Osteoblast (primary cell): Measurements from ENCODE around the gene COL23A1. TPM values are rescaled to one million over a fixed set of nuclear protein-coding genes. Genes with fewer than 3 reads are reported as not detected.
"Not testable (repeated sequence)": the region's sequence is repeated elsewhere in the genome, so short reads cannot be mapped to it uniquely, and the experiment has no call there.

Source experiments
- DNase-seq: peaks from one replicate; pipeline ENCODE4 v3.0.0; 2011; ENCODE audit warnings: low spot score, mixed read lengths; ENCODE audit not compliant: insufficient read length; ENCODE audit errors: missing footprints
- H2AFZ ChIP-seq: 2 replicates; pipeline ENCODE4 v1.6.0; 2011; ENCODE audit warnings: mild to moderate bottlenecking, low read length
- H3K27ac ChIP-seq: 2 replicates; pipeline ENCODE4 v1.5.1; 2011; ENCODE audit warnings: mild to moderate bottlenecking, low read depth, low read length, moderate library complexity
- H3K27me3 ChIP-seq: 2 replicates; pipeline ENCODE4 v1.6.0; 2012; ENCODE audit warnings: mild to moderate bottlenecking, control low read depth, inconsistent platforms, low read length, moderate library complexity; ENCODE audit not compliant: insufficient read depth
- H3K36me3 ChIP-seq: 2 replicates; pipeline ENCODE4 v1.5.1; 2011; ENCODE audit warnings: mild to moderate bottlenecking, low read length, control low read depth, moderate library complexity; ENCODE audit not compliant: insufficient read depth
- H3K4me1 ChIP-seq: 2 replicates; pipeline ENCODE4 v1.5.1; 2011; ENCODE audit warnings: mild to moderate bottlenecking, low read length, control low read depth, moderate library complexity; ENCODE audit not compliant: insufficient read depth
- H3K4me2 ChIP-seq: 2 replicates; pipeline ENCODE4 v1.6.0; 2011; ENCODE audit warnings: mild to moderate bottlenecking, low read length; ENCODE audit not compliant: insufficient read depth
- H3K4me3 ChIP-seq: fragments of 200-600 bp; sonication (generic); 3 replicates; pipeline ENCODE4 v1.5.1; 2012; ENCODE audit warnings: mild to moderate bottlenecking, low read length, inconsistent platforms; ENCODE audit not compliant: insufficient read depth
- H3K79me2 ChIP-seq: 2 replicates; pipeline ENCODE4 v1.6.0; 2012; ENCODE audit warnings: mild to moderate bottlenecking, low read length, control low read depth, inconsistent platforms; ENCODE audit not compliant: insufficient read depth
- H3K9me3 ChIP-seq: 2 replicates; pipeline ENCODE4 v1.5.1; 2011; ENCODE audit warnings: low read depth, low read length, control low read depth
- H4K20me1 ChIP-seq: 2 replicates; pipeline ENCODE4 v1.6.0; 2012; ENCODE audit warnings: mild to moderate bottlenecking, low read length, control low read depth; ENCODE audit not compliant: insufficient read depth
- total RNA-seq: library from RNA; depleted of rRNA; stranded (reverse); fragments of >200 nt; gene quantifications from 2 replicates; pipeline ENCODE4 v1.2.3, GENCODE V29; 2012
- TF ChIP-seq, protein P1 (sequence below): IDR thresholded peaks from 2 replicates; pipeline ENCODE4 v1.5.1; 2011; ENCODE audit warnings: mild to moderate bottlenecking, low read depth, low read length, moderate library complexity; ENCODE audit errors: extremely low read depth

COL23A1 gene
- total RNA-seq, 1 donor = under 0.01 TPM

DNA sequence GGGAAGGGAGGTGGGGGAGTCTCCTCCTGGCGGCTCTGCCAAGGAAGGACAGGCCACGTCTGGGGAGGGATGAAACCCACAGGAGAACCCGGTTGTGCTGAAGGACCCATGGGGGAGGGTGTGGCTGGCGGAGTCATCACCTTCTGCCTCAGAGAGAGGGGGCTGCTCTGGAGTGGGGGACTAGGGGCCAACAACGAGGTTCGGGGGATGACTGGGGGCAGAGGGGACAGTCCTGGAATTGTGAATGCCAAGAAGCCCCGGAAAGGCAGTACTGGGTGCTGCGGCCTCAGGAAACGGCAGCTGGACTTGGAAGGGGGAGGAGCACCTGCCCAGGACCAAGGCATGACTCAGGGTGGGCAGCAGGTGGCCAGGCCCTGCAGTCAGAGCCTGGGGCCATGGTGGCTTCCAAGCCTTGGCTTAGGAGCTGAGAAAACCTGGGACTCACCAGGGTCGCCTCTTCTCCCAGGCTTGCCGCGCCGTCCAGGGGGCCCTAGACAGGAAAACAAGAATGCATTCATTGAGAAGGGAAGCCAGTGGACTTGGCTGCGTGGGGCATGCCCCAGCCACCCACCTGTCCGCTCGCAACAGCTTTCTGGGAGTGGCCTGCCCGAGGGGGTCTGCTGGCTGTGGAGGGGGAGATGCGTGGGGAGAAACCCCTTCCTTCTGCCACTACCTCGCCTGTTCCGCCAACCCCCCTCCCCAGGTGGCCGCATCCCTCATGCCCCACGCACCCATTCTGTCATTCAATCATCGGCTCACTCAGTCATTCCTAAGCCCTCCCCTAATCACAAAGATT, 283.6 kb downstream of the COL23A1 start:
- H3K4me1 ChIP-seq = no peaks in the 10 kb centered on the region

DNA sequence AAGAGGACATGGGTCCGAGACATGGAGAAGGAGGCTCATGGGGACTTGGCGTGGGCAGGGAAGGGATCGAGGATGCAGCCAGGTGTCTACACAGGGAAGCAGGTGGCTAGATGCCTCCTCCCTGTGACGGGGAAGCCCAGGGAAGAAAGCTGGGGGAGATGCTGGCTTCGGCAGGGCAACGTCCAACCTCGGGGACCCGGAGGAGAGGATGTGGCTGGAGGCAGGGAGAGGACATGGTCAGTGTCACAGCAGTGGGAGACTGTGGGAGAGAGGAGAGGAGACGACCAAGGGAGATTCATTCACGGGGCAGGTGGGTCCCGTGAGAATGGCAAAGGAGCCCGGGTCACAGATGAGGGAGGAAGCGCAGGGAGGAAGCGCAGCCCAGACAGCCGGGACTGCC, 284.4 kb downstream of the COL23A1 start:
- no peaks in the 10 kb centered on the region for H3K27me3 ChIP-seq
- DNase-seq = peak; percentile 47
- H3K27ac ChIP-seq = no peak overlapping the region
- H3K4me2 ChIP-seq = no peak overlapping the region
- TF ChIP-seq, protein P1, sequence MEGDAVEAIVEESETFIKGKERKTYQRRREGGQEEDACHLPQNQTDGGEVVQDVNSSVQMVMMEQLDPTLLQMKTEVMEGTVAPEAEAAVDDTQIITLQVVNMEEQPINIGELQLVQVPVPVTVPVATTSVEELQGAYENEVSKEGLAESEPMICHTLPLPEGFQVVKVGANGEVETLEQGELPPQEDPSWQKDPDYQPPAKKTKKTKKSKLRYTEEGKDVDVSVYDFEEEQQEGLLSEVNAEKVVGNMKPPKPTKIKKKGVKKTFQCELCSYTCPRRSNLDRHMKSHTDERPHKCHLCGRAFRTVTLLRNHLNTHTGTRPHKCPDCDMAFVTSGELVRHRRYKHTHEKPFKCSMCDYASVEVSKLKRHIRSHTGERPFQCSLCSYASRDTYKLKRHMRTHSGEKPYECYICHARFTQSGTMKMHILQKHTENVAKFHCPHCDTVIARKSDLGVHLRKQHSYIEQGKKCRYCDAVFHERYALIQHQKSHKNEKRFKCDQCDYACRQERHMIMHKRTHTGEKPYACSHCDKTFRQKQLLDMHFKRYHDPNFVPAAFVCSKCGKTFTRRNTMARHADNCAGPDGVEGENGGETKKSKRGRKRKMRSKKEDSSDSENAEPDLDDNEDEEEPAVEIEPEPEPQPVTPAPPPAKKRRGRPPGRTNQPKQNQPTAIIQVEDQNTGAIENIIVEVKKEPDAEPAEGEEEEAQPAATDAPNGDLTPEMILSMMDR = no peak
- no peaks in the 10 kb centered on the region for H3K9me3 ChIP-seq
- H3K36me3 ChIP-seq = no peaks in the 10 kb centered on the region
- no peaks in the 10 kb centered on the region for H3K79me2 ChIP-seq
- no peak overlapping the region for H2AFZ ChIP-seq
- H4K20me1 ChIP-seq = no peaks in the 10 kb centered on the region
- H3K4me1 ChIP-seq = no peaks in the 10 kb centered on the region
- no peak overlapping the region for H3K4me3 ChIP-seq

More for the DNA sequence above, 283.6 kb downstream of the COL23A1 start:
- Histone ChIP-seq H3K9me3 (no peaks in the 10 kb centered on the region), H3K27ac (no peak overlapping the region), H3K4me3 (no peak overlapping the region), H3K27me3 (no peaks in the 10 kb centered on the region), H4K20me1 (no peaks in the 10 kb centered on the region), H3K36me3 (no peaks in the 10 kb centered on the region), H2AFZ (no peak overlapping the region), H3K79me2 (no peaks in the 10 kb centered on the region), H3K4me2 (no peak overlapping the region)
- TF ChIP-seq, protein P1 = no peak
- peak; percentile 50 for DNase-seq

DNA sequence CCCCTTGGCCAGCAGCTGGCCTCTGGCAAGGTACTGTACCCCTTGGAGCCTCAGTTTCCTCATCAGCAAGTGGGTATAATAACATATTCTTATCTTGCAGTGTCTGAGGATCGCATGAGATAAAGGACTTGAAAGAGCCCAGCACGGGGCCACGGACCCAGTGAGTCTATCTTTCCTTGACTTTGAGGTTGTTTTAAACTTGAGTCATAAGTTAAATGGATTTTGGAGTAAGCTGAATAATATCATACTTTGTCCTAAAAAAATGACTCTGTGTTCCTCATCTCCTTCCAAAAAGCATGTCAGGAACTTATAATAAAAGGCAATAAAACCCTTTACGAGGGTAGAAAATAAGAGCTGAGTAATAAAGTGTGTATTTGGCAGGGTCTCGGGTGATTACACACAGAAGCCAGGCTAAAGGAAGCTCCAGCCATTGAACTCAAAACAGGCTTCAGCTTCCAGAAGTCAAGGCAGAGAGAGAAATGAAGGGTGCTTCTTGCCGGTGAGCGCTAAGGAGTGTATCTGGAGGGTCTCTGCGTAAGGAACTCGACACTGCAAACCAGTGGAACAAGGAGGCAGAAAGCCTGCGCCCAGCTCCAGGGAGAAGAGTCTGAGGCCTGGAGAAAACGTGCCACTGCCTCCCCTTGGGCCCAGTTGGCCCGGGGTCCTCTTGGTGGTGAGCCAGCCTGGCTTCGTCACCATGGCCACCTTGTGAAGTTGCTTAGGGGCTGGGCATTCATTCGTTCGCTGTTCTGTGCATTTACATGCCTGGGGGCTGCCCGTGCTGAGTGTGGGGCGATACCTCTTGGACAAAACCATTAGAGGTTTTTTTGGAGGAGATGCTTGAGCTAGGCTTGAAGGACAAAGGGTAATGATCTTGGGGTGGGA, 285.2 kb downstream of the COL23A1 start:
- no peaks in the 10 kb centered on the region for H3K4me1 ChIP-seq
- no peaks in the 10 kb centered on the region for H3K36me3 ChIP-seq
- peak; percentile 62 for DNase-seq
- no peak overlapping the region for H3K27ac ChIP-seq
- no peaks in the 10 kb centered on the region for H4K20me1 ChIP-seq
- H2AFZ ChIP-seq = no peak overlapping the region
- TF ChIP-seq, protein P1 = no peak
- no peak overlapping the region for H3K4me2 ChIP-seq
- no peaks in the 10 kb centered on the region for H3K27me3 ChIP-seq
- no peaks in the 10 kb centered on the region for H3K79me2 ChIP-seq
- no peaks in the 10 kb centered on the region for H3K9me3 ChIP-seq
- H3K4me3 ChIP-seq = no peak overlapping the region

DNA sequence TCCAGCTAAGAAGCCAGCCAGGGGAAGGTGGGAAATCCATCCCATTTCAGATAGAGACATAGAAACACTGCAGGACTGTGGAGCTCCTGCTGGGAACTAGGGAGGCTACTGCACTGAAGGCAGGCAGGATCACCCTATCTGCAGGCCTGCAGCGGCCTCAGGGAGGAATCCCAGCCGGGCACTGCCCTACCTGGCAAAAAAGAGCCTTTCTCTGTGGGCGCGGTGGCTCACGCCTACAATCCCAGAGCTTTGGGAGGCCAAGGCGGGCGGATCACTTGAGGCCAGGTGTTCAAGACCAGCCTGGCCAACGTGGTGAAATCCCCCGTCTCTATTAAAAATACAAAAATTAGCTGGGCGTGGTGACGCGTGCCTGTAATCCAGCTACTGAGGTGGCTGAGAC, 286.2 kb downstream of the COL23A1 start:
- H2AFZ ChIP-seq = no peak overlapping the region
- H3K79me2 ChIP-seq = no peaks in the 10 kb centered on the region
- no peak overlapping the region for H3K4me2 ChIP-seq
- H3K27ac ChIP-seq = no peak overlapping the region
- no peaks in the 10 kb centered on the region for H4K20me1 ChIP-seq
- H3K4me3 ChIP-seq = no peak overlapping the region
- peak; percentile 74 for DNase-seq
- H3K36me3 ChIP-seq = no peaks in the 10 kb centered on the region
- H3K27me3 ChIP-seq = no peaks in the 10 kb centered on the region
- TF ChIP-seq, protein P1 = no peak
- no peaks in the 10 kb centered on the region for H3K9me3 ChIP-seq
- H3K4me1 ChIP-seq = no peaks in the 10 kb centered on the region

DNA sequence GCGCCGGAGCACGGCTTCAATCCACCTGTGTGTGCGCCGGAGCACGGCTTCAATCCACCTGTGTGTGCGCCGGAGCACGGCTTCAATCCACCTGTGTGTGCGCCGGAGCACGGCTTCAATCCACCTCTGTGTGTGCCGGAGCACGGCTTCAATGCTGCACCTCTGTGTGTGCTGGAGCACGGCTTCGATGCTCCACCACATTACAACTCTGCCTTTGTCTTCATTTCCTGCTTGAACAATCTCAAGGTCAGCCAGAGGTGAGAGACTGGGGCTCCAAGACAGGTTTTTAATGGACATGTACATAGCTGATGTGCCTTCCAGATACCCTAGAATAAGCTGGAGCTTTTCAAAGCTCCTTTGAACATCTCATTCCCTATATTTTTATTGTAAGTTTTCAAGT, 287.9 kb downstream of the COL23A1 start:
- H2AFZ ChIP-seq, H3K9me3 ChIP-seq, H3K4me2 ChIP-seq, H3K27ac ChIP-seq, H3K4me3 ChIP-seq, H4K20me1 ChIP-seq, H3K27me3 ChIP-seq, H3K79me2 ChIP-seq, DNase-seq, H3K36me3 ChIP-seq, H3K4me1 ChIP-seq: not testable (repeated sequence)
